ENCODE data around the gene TMEM229A.
"Not testable (repeated sequence)": the region's sequence is repeated elsewhere in the genome, so short reads cannot be mapped to it uniquely, and the experiment has no call there.

The TMEM229A gene

GRCh38 chr7:124051681-124052377 lies 19.0 kb upstream of the TMEM229A start:
- no peak for TF ChIP-seq CTCF (IDR thresholded peaks at IDR 0.05; ENCODE audit: low read depth, low read length)

GRCh38 chr7:124042826-124043225 lies 10.0 kb upstream of the TMEM229A start:
- no peak for DNase-seq (ENCODE audit: extremely low read depth, low read depth)
- TF ChIP-seq CTCF (IDR thresholded peaks at IDR 0.05; ENCODE audit: low read depth, low read length), result no peak

More at GRCh38 chr7:124051681-124052377, 19.0 kb upstream of the TMEM229A start:
- no peak for DNase-seq (ENCODE audit: extremely low read depth, low read depth)

GRCh38 chr7:124041439-124041838 lies 8.6 kb upstream of the TMEM229A start:
- TF ChIP-seq CTCF (IDR thresholded peaks at IDR 0.05; ENCODE audit: low read depth, low read length), result no peak
- DNase-seq (ENCODE audit: extremely low read depth, low read depth), result no peak

- DNase-seq (ENCODE audit: extremely low read depth, low read depth), result not testable (repeated sequence)
Measured at GRCh38 chr7:124037902-124038301, 5.0 kb upstream of the TMEM229A start.

GRCh38 chr7:124035706-124036105 lies 2.8 kb upstream of the TMEM229A start:
- no peak for TF ChIP-seq CTCF (IDR thresholded peaks at IDR 0.05; ENCODE audit: low read depth, low read length)
- DNase-seq (ENCODE audit: extremely low read depth, low read depth), result no peak

- TF ChIP-seq CTCF (IDR thresholded peaks at IDR 0.05; ENCODE audit: low read depth, low read length), result no peak
- DNase-seq (ENCODE audit: extremely low read depth, low read depth), result no peak
Measured at GRCh38 chr7:124034754-124035100, 1.9 kb upstream of the TMEM229A start.

GRCh38 chr7:124033807-124034753 lies 1.2 kb upstream of the TMEM229A start:
- no peak for DNase-seq (ENCODE audit: extremely low read depth, low read depth)
- no peak for TF ChIP-seq CTCF (IDR thresholded peaks at IDR 0.05; ENCODE audit: low read depth, low read length)
